Medulla oblongata (tissue), 1 donor: ENCODE results near the gene TPST1.
"Not testable (repeated sequence)": the region's sequence is repeated elsewhere in the genome, so short reads cannot be mapped to it uniquely, and the experiment has no call there.

Experiments
- DNase-seq: peaks from one replicate; pipeline ENCODE4 v3.0.0-alpha.2; 2015; ENCODE audit errors: extremely low spot score

TPST1 gene

GRCh38 chr7:66204822-66205740 is at the start of gene TPST1:
TSS of gene TPST1 (plus strand) at chr7:66205334. CDS start at chr7:66240426, 35,092 bp downstream.
- peak; percentile 95 for DNase-seq

- not testable (repeated sequence) for DNase-seq
Measured at GRCh38 chr7:66156035-66156434, 49.1 kb upstream of the TPST1 start.

GRCh38 chr7:66157060-66157459 is 48.1 kb upstream of the TPST1 start:
- DNase-seq, result no peak

- DNase-seq, result no peak
Measured at GRCh38 chr7:66162622-66163021, 42.5 kb upstream of the TPST1 start.

GRCh38 chr7:66163186-66163610 is 41.9 kb upstream of the TPST1 start:
- no peak for DNase-seq

- DNase-seq, result no peak
Measured at GRCh38 chr7:66164356-66164755, 40.8 kb upstream of the TPST1 start.

GRCh38 chr7:66167773-66168387 is 37.3 kb upstream of the TPST1 start:
- no peak for DNase-seq

- no peak for DNase-seq
Measured at GRCh38 chr7:66169616-66170015, 35.5 kb upstream of the TPST1 start.

- no peak for DNase-seq
Measured at GRCh38 chr7:66170309-66171231, 34.6 kb upstream of the TPST1 start.

- not testable (repeated sequence) for DNase-seq
Measured at GRCh38 chr7:66172536-66173401, 32.4 kb upstream of the TPST1 start.

GRCh38 chr7:66173856-66174255 is 31.3 kb upstream of the TPST1 start:
- DNase-seq, result no peak

- DNase-seq, result not testable (repeated sequence)
Measured at GRCh38 chr7:66175006-66175405, 30.1 kb upstream of the TPST1 start.

- DNase-seq, result no peak
Measured at GRCh38 chr7:66176914-66177313, 28.2 kb upstream of the TPST1 start.

GRCh38 chr7:66178258-66178657 is 26.9 kb upstream of the TPST1 start:
- no peak for DNase-seq

- DNase-seq, result no peak
Measured at GRCh38 chr7:66181329-66181728, 23.8 kb upstream of the TPST1 start.

GRCh38 chr7:66181845-66182244 is 23.3 kb upstream of the TPST1 start:
- DNase-seq, result no peak

- DNase-seq, result no peak
Measured at GRCh38 chr7:66182920-66183319, 22.2 kb upstream of the TPST1 start.

- no peak for DNase-seq
Measured at GRCh38 chr7:66183700-66184099, 21.4 kb upstream of the TPST1 start.

GRCh38 chr7:66185680-66186187 is 19.4 kb upstream of the TPST1 start:
- no peak for DNase-seq

- no peak for DNase-seq
Measured at GRCh38 chr7:66186991-66187390, 18.1 kb upstream of the TPST1 start.

GRCh38 chr7:66187905-66188304 is 17.2 kb upstream of the TPST1 start:
- DNase-seq, result no peak
